ENCODE data around the gene MMAA.

The MMAA gene

DNA sequence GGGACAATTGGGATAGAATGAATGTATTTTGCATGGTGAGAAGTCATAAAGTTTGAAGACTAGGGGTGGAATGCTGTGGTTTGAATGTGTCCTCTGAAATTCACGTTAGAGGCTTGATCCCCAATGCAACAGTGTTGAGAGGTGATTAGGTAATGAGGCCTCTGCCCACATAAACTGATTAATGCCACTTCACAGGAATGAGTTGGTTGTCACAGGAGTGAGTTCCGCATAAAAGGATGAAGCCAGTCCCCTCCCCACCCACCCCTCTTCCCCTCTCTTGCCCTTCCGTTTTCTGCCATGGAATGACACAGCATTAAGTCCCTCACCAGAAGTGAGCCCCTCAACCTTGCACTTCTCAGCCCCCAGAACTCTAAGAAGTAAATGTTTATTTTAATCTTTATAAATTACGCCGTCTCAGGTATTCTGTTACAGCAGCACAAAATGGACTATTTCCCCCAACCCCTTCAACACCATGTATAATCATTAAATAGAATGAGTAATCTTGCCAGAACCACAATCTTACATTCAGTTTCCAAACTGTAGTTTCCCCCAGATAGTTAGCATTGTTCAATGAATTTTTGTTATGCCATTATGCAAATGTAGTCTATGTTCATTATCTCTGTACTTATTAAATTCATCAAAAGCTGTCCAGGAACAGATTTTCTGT, 5.5 kb upstream of the MMAA start:
- TF ChIP-seq SIN3A (IDR thresholded peaks at IDR 0.05; ENCODE audit: borderline replicate concordance, insufficient read depth, low read length): no peak
- TF ChIP-seq, protein P1, sequence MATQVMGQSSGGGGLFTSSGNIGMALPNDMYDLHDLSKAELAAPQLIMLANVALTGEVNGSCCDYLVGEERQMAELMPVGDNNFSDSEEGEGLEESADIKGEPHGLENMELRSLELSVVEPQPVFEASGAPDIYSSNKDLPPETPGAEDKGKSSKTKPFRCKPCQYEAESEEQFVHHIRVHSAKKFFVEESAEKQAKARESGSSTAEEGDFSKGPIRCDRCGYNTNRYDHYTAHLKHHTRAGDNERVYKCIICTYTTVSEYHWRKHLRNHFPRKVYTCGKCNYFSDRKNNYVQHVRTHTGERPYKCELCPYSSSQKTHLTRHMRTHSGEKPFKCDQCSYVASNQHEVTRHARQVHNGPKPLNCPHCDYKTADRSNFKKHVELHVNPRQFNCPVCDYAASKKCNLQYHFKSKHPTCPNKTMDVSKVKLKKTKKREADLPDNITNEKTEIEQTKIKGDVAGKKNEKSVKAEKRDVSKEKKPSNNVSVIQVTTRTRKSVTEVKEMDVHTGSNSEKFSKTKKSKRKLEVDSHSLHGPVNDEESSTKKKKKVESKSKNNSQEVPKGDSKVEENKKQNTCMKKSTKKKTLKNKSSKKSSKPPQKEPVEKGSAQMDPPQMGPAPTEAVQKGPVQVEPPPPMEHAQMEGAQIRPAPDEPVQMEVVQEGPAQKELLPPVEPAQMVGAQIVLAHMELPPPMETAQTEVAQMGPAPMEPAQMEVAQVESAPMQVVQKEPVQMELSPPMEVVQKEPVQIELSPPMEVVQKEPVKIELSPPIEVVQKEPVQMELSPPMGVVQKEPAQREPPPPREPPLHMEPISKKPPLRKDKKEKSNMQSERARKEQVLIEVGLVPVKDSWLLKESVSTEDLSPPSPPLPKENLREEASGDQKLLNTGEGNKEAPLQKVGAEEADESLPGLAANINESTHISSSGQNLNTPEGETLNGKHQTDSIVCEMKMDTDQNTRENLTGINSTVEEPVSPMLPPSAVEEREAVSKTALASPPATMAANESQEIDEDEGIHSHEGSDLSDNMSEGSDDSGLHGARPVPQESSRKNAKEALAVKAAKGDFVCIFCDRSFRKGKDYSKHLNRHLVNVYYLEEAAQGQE (IDR thresholded peaks at IDR 0.05; ENCODE audit: insufficient read depth in 1 of 2, low read depth in 2 of 2, low read length in 2 of 2): no peak

DNA sequence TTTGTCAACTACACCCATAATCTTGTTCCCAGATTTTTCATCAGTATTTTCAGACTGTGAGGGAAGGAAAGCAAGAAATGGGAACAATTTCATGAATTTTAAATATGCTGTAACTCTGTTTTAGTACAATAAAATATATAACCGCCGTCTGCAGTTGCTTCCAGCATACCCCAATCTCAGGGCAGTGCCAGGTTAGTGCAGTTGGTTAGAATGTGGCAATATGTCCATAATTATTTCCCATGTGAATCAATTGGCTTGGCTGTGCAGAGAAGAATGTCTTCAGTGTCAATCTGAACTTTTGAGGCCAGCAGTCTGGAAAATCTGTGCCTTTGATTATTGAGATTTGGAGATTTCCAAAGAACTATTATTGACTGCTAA, 5.0 kb upstream of the MMAA start:
- TF ChIP-seq POLR2AphosphoS5 (IDR thresholded peaks at IDR 0.05; ENCODE audit: low read depth, low read length) (no peak), TAF1 (IDR thresholded peaks at IDR 0.05; ENCODE audit: borderline replicate concordance, insufficient read depth, low read length) (no peak), SIN3A (IDR thresholded peaks at IDR 0.05; ENCODE audit: borderline replicate concordance, insufficient read depth, low read length) (no peak), FOXP2 (optimal IDR thresholded peaks at IDR 0.05; ENCODE audit: borderline replicate concordance, extremely low read depth, extremely low read length, insufficient read depth) (no peak)
- TF ChIP-seq, protein P1 (IDR thresholded peaks at IDR 0.05; ENCODE audit: insufficient read depth in 1 of 2, low read depth in 2 of 2, low read length in 2 of 2): no peak

DNA sequence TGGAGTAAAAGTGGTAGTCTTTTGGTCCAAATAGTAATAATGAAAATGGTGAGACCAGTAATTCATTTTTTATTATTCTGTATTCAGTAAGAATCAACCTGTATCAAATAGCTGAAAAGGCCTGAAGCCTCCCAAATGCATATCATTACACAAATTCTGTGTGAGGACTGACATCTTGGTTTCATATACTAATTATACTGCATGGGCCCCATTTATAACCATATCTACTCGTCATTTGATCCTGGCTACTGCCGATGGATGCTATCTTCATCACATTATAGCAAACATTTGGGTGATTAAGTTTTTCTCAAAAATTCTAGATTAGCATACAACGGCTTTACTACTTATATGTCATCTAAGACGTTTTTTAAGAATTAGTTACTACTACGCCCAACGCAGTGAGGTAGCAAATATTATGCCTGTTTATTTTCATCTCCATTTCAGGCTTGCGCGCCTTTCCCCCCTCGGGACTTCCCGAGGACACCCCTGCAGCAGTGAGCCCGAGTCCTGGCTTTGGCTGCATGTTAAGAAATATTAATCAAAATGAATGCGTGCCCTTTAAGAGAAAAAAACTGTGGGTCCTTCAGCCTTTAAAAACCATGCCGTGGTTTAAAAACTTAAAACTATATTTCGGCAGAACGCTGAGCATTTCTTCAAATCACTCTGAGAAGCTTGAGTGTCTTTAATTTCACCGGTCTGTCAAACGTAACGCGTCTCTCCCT, 814 bp upstream of the MMAA start:
- TF ChIP-seq SIN3A (IDR thresholded peaks at IDR 0.05; ENCODE audit: borderline replicate concordance, insufficient read depth, low read length) (no peak), TAF1 (IDR thresholded peaks at IDR 0.05; ENCODE audit: borderline replicate concordance, insufficient read depth, low read length) (no peak), FOXP2 (optimal IDR thresholded peaks at IDR 0.05; ENCODE audit: borderline replicate concordance, extremely low read depth, extremely low read length, insufficient read depth) (no peak), POLR2AphosphoS5 (IDR thresholded peaks at IDR 0.05; ENCODE audit: low read depth, low read length) (no peak)
- TF ChIP-seq, protein P1 (IDR thresholded peaks at IDR 0.05; ENCODE audit: insufficient read depth in 1 of 2, low read depth in 2 of 2, low read length in 2 of 2): no peak

DNA sequence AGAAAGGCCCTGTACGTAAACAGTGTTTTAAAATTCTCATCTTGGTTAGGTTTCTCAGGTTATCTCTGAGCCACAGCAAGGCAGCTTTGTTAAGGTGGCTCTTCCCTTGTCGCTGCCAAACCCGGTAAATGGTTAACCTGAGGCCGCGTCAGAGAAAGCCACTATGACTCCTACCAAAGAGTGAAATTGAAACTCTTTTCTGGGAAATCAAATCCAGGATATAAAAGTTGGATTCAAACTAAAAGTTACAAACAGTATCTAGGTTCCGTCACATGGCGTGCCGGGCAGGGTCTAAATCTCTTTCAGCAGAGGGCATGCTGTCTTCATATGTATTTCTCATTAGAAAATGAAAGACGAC, 433 bp downstream of the MMAA start:
- no peak for TF ChIP-seq POLR2AphosphoS5 (IDR thresholded peaks at IDR 0.05; ENCODE audit: low read depth, low read length)
- TF ChIP-seq TAF1 (IDR thresholded peaks at IDR 0.05; ENCODE audit: borderline replicate concordance, insufficient read depth, low read length): no peak
- TF ChIP-seq FOXP2 (optimal IDR thresholded peaks at IDR 0.05; ENCODE audit: borderline replicate concordance, extremely low read depth, extremely low read length, insufficient read depth): no peak
- TF ChIP-seq, protein P1 (IDR thresholded peaks at IDR 0.05; ENCODE audit: insufficient read depth in 1 of 2, low read depth in 2 of 2, low read length in 2 of 2): no peak
- no peak for TF ChIP-seq SIN3A (IDR thresholded peaks at IDR 0.05; ENCODE audit: borderline replicate concordance, insufficient read depth, low read length)
